Measurements from ENCODE around the gene GHRHR.

The GHRHR gene

GRCh38 chr7:30998180-30998579 is 34.4 kb downstream of the GHRHR start:
- H3K27ac ChIP-seq, result no peak overlapping the region
- DNase-seq (ENCODE audit: low spot score), result no peak
- ChIA-PET CTCF (no interaction called here), POLR2A (ENCODE audit: low non-redundant PET) (no interaction called here)
- no peak for TF ChIP-seq CTCF (conservative IDR thresholded peaks at IDR 0.05; ENCODE audit: low read depth)

- DNase-seq (ENCODE audit: low spot score), result no peak
- no peak for TF ChIP-seq CTCF (conservative IDR thresholded peaks at IDR 0.05; ENCODE audit: low read depth)
- POLR2A ChIA-PET (ENCODE audit: low non-redundant PET), result no interaction called here
- no peak overlapping the region for H3K27ac ChIP-seq
- CTCF ChIA-PET, result no interaction called here
Measured at GRCh38 chr7:31000161-31000693, 36.5 kb downstream of the GHRHR start.

- no peak for DNase-seq (ENCODE audit: low spot score)
- POLR2A ChIA-PET (ENCODE audit: low non-redundant PET), result no interaction called here
- H3K27ac ChIP-seq, result no peak overlapping the region
- no peak for TF ChIP-seq CTCF (conservative IDR thresholded peaks at IDR 0.05; ENCODE audit: low read depth)
- CTCF ChIA-PET, result no interaction called here
Measured at GRCh38 chr7:31000779-31001178, 37.0 kb downstream of the GHRHR start.

GRCh38 chr7:31002256-31002655 is 38.5 kb downstream of the GHRHR start:
- CTCF ChIA-PET, result no interaction called here
- POLR2A ChIA-PET (ENCODE audit: low non-redundant PET), result no interaction called here
- no peak overlapping the region for H3K27ac ChIP-seq
- no peak for DNase-seq (ENCODE audit: low spot score)
- TF ChIP-seq CTCF (conservative IDR thresholded peaks at IDR 0.05; ENCODE audit: low read depth), result no peak

- CTCF ChIA-PET, result no interaction called here
- no peak for DNase-seq (ENCODE audit: low spot score)
- no peak overlapping the region for H3K27ac ChIP-seq
- POLR2A ChIA-PET (ENCODE audit: low non-redundant PET), result no interaction called here
- TF ChIP-seq CTCF (conservative IDR thresholded peaks at IDR 0.05; ENCODE audit: low read depth), result no peak
Measured at GRCh38 chr7:31003097-31003496, 39.3 kb downstream of the GHRHR start.

- no peak for DNase-seq (ENCODE audit: low spot score)
- no peak for TF ChIP-seq CTCF (conservative IDR thresholded peaks at IDR 0.05; ENCODE audit: low read depth)
- no peak overlapping the region for H3K27ac ChIP-seq
- ChIA-PET CTCF (no interaction called here), POLR2A (ENCODE audit: low non-redundant PET) (no interaction called here)
Measured at GRCh38 chr7:31003721-31004120, 40.0 kb downstream of the GHRHR start.

- ChIA-PET CTCF (no interaction called here), POLR2A (ENCODE audit: low non-redundant PET) (interaction anchor here (0.6 kb wide), 1 partner anchor 1411 kb away, joined by 3 read pairs; no protein-coding TSS in a partner anchor)
Measured at GRCh38 chr7:31004393-31004792, 40.6 kb downstream of the GHRHR start.

More at GRCh38 chr7:31004393-31004792, 40.6 kb downstream of the GHRHR start:
- H3K27ac ChIP-seq, result no peak overlapping the region
- no peak for DNase-seq (ENCODE audit: low spot score)
- no peak for TF ChIP-seq CTCF (conservative IDR thresholded peaks at IDR 0.05; ENCODE audit: low read depth)
